Heart left ventricle (tissue), 16 donors: ENCODE measurements around the gene RHOT1. TPM values are rescaled to one million over a fixed set of nuclear protein-coding genes. Genes with fewer than 3 reads are reported as not detected.

ENCODE experiments used
- ATAC-seq, 4 donors: fragments of 200-7000 bp; cut with Tn5 transposase; one replicate each; pipeline ENCODE4 v1.9.1; 2020 to 2022; ENCODE audit warnings: moderate library complexity in 4 of 4, mild to moderate bottlenecking in 3 of 4, moderate number of reproducible peaks in 1 of 4
- DNase-seq, 5 donors: peaks; one replicate each; pipeline ENCODE4 v3.0.0-alpha.2; 2020
- H3K27ac ChIP-seq, 12 donors: fragments of 200-600 bp; sonication (generic) in 4 of 12; one replicate each; pipeline versions ENCODE4 v1.5.0 to v1.8.0; 2016 to 2022; ENCODE audit warnings: mild to moderate bottlenecking in 2 of 12
- H3K27me3 ChIP-seq, 9 donors: fragments of 200-600 bp; sonication (generic) in 2 of 9; one replicate each; pipeline versions ENCODE4 v1.5.1 to v1.8.0; 2016 to 2022; ENCODE audit warnings: mild to moderate bottlenecking in 3 of 9
- H3K36me3 ChIP-seq, 9 donors: fragments of 200-600 bp; sonication (generic) in 2 of 9; one replicate each; pipeline versions ENCODE4 v1.5.0 to v1.8.0; 2018 to 2022; ENCODE audit warnings: mild to moderate bottlenecking in 2 of 9
- H3K4me1 ChIP-seq, 12 donors: fragments of 200-600 bp; sonication (generic) in 4 of 12; one replicate each; pipeline versions ENCODE4 v1.5.0 to v1.8.0; 2016 to 2022; ENCODE audit warnings: mild to moderate bottlenecking in 3 of 12
- H3K4me3 ChIP-seq, 12 donors: fragments of 200-600 bp; sonication (generic) in 4 of 12; one replicate each; pipeline versions ENCODE4 v1.5.0 to v1.8.0; 2017 to 2022; ENCODE audit warnings: mild to moderate bottlenecking in 9 of 12, moderate library complexity in 4 of 12
- H3K9me3 ChIP-seq, 12 donors: fragments of 200-600 bp; sonication (generic) in 4 of 12; one replicate each; pipeline versions ENCODE4 v1.5.0 to v1.8.0; 2016 to 2022; ENCODE audit warnings: mild to moderate bottlenecking in 1 of 12
- CTCF ChIP-seq, 12 donors: fragments of 200-600 bp; sonication (generic) in 4 of 12; IDR thresholded peaks; one replicate each; pipeline versions ENCODE4 v1.5.0 to v1.8.0; 2018 to 2022; ENCODE audit warnings: antibody characterized with exemption in 12 of 12, mild to moderate bottlenecking in 5 of 12
- POLR2A ChIP-seq, 2 donors: fragments of 450-650 bp; IDR thresholded peaks; one replicate each; pipeline ENCODE4 v1.6.1; 2017; ENCODE audit warnings: antibody characterized with exemption in 2 of 2, mild to moderate bottlenecking in 2 of 2, moderate library complexity in 2 of 2
- WGBS, 4 donors: extraction: QIAGEN DNeasy Blood & Tissue Kit in 2 of 4; methylation state at CpG; one replicate each; pipeline versions ENCODE4 v1.1.5 to v1.1.7; 2013 to 2018; 5-methylcytosine and 5-hydroxymethylcytosine counted together
- intact Hi-C, 10 donors: fragments of 100-400 bp; cut with DNase I; formaldehyde crosslinking; loops; one replicate each; pipeline versions ENCODE4 v1.11.1 to v1.14.2; 2022
- polyA plus RNA-seq, 2 donors: library from polyadenylated mRNA; stranded (reverse); fragments of 200-250 nt; gene quantifications; one replicate each; pipeline ENCODE4 v1.2.3, GENCODE V29; 2013
- total RNA-seq, 9 donors: library from RNA; depleted of rRNA in 2 of 9; stranded (reverse); fragments of >200 nt in 2 of 9; fragmentation: NEBNext Ultra II Directional in 3 of 9; extraction: Animal tissue kit (Norgen Biotek cat#: 25700) in 3 of 9; gene quantifications; one replicate each; pipeline versions ENCODE4 v1.1.0 to v1.2.4, GENCODE V29; 2016 to 2023
- donor health status: ischemic (EF 13 %, LVEDD 7.1; RV severe dilation, severe dysfunction).
- donor health status: healthy with polysubstance abuse.
- donor health status: DM: no; HTN: yes; CAD: no.
- donor health status: DM: no; HTN: no; CAD: no.
- donor health status: ischemic (EF 25% LVEDD 6.9; RV normal size, moderate dysfunction).
- donor health status: ischemic (EF 25% LVEDD 5.7; RV mildly dilated, moderate dysfunction).
- donor health status: healthy.
- donor health status: DM: yes; HTN: yes; CAD: no.
- donor health status: ischemic (EF 35%, LVEDD 5.7; RV mildly dilated, moderate dysfunction).
- donor health status: nonischemic (EF 11% LVEDD 7.7; RV severe dilation, severe dysfunction).
- donor health status: DM: yes; HTN: yes; CAD: no.
- donor health status: PGD.
- donor health status: ischemic (EF 29% LVEDD 5.4; RV normal size, mild dysfunction).
- donor health status: nonischemic (EF 23%, LVEDD 6.1; RV moderate dilation, normal function).

The RHOT1 gene
- total and polyA plus RNA-seq, 11 donors: 41.5 to 76.8 (median 53.5) TPM

GRCh38 chr17:32209608-32210007, 67.3 kb downstream of the RHOT1 start:
- Histone ChIP-seq H3K36me3 (peaks cover 0 to 97% (median 77%) of the 10 kb centered on the region in 9 donors), H3K4me3 (no peak overlapping the region), H3K27me3 (no peaks in the 10 kb centered on the region), H3K27ac (no peak overlapping the region), H3K9me3 (no peaks in the 10 kb centered on the region), H3K4me1 (peaks cover 0 to 8% (median 0%) of the 10 kb centered on the region in 12 donors)
- DNase-seq: no peak
- TF ChIP-seq POLR2A (IDR thresholded peaks at IDR 0.05): no peak
- no peak for TF ChIP-seq CTCF (IDR thresholded peaks at IDR 0.05)
- intact Hi-C loops: loop anchor here in 2 of 10 donors (5.0 to 10.0 kb wide), 2 partner anchors 55 to 173 kb away; partner anchors contain the start of gene RHBDL3 (in 1 of the 2)
- ATAC-seq: no peak

DNA sequence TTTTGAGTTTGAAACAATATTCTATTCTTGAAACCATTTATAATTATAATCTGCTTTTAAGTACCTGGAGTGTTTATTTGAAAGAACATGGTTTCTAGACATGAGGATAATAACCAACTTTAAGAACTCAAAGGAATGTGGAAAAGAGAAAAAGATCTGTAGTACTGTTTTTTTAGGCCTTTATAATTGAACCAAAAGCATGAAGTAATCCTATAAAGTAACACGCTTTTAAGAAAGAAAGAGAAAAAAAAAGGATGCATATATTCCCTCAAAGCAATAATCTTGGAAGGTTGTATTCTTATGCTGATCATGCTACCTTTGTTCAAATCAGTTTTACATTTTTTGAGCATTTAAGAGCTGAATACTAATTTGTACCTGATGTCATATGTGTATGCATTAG, 69.4 kb downstream of the RHOT1 start:
- 90 to 100% (median 97%) methylated on average over 1 of the region's 1 CpG for WGBS, 4 donors
- intact Hi-C loops: no loop called here
- TF ChIP-seq CTCF (IDR thresholded peaks at IDR 0.05): no peak
- TF ChIP-seq POLR2A (IDR thresholded peaks at IDR 0.05): no peak

DNA sequence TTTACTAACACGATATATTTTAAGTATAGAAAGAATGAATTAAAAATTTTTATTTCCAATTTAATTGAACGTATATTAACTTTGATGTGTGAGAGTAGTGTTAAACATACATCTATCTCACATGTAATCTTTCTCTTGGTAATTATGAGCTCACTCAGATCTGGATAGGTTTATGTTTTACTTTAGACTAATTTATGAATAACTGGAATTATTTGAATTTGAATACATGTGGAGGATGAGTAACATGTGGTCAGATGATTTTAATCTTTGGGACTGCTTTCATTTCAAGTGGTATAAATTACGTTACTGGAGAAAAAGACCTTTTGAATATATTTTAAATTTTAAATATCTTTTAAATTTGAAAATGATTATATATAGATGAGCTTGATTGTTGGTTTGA, 73.4 kb downstream of the RHOT1 start:
- no peak overlapping the region for H3K4me3 ChIP-seq
- no peaks in the 10 kb centered on the region for H3K9me3 ChIP-seq
- intact Hi-C loops: no loop called here
- TF ChIP-seq CTCF (IDR thresholded peaks at IDR 0.05): no peak
- TF ChIP-seq POLR2A (IDR thresholded peaks at IDR 0.05): no peak
- H3K36me3 ChIP-seq: peaks cover 0 to 88% (median 49%) of the 10 kb centered on the region in 9 donors
- peaks cover 0 to 8% (median 0%) of the 10 kb centered on the region in 12 donors for H3K4me1 ChIP-seq
- DNase-seq (no peak), ATAC-seq (no peak)
- H3K27ac ChIP-seq: no peak overlapping the region
- WGBS, 4 donors: 89 to 96% (median 93%) methylated on average over 3 of the region's 3 CpGs
- no peaks in the 10 kb centered on the region for H3K27me3 ChIP-seq

More for the DNA sequence above, 69.4 kb downstream of the RHOT1 start:
- no peak for DNase-seq
- H3K27me3 ChIP-seq: no peaks in the 10 kb centered on the region
- H3K36me3 ChIP-seq: peaks cover 0 to 91% (median 70%) of the 10 kb centered on the region in 9 donors
- no peak overlapping the region for H3K27ac ChIP-seq
- no peak overlapping the region for H3K4me3 ChIP-seq
- peaks cover 0 to 8% (median 0%) of the 10 kb centered on the region in 12 donors for H3K4me1 ChIP-seq
- no peak for ATAC-seq
- H3K9me3 ChIP-seq: no peaks in the 10 kb centered on the region

DNA sequence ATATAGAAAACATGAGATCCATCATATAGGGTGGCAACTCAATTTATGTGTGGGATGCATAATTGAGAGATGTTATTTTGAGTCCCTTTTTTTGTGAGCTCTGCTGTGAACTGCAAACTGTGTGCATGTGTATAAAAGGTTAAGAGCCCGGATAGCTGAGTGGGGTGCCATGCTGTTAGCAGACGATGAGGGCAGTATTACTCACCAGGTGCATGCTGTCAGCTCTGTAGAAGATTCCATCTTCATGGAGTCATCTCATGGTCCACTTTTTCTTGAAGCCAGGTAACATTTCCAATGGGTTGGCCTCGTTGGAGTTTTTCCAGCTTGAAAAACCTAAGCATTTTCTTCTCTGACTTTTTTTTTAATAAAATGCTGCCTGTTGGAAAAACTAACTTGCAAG, 80.3 kb downstream of the RHOT1 start:
- Histone ChIP-seq H3K36me3 (peaks cover 0 to 86% (median 59%) of the 10 kb centered on the region in 9 donors), H3K4me1 (no peaks in the 10 kb centered on the region), H3K27me3 (no peaks in the 10 kb centered on the region), H3K27ac (no peak overlapping the region), H3K4me3 (no peak overlapping the region), H3K9me3 (no peaks in the 10 kb centered on the region)
- WGBS, 4 donors: 71 to 82% (median 72%) methylated on average over 3 of the region's 3 CpGs
- DNase-seq (no peak), ATAC-seq (no peak)
- TF ChIP-seq CTCF (IDR thresholded peaks at IDR 0.05): no peak
- intact Hi-C loops: no loop called here
